Fibroblast of skin of left quadriceps (primary cell): ENCODE measurements around the gene FGF11.

Experiments
- DNase-seq, 2 experiments: peaks; one replicate each; pipeline ENCODE4 v3.0.0-alpha.2; 2013; ENCODE audit warnings: low read depth in 2 of 2

The FGF11 gene

DNA sequence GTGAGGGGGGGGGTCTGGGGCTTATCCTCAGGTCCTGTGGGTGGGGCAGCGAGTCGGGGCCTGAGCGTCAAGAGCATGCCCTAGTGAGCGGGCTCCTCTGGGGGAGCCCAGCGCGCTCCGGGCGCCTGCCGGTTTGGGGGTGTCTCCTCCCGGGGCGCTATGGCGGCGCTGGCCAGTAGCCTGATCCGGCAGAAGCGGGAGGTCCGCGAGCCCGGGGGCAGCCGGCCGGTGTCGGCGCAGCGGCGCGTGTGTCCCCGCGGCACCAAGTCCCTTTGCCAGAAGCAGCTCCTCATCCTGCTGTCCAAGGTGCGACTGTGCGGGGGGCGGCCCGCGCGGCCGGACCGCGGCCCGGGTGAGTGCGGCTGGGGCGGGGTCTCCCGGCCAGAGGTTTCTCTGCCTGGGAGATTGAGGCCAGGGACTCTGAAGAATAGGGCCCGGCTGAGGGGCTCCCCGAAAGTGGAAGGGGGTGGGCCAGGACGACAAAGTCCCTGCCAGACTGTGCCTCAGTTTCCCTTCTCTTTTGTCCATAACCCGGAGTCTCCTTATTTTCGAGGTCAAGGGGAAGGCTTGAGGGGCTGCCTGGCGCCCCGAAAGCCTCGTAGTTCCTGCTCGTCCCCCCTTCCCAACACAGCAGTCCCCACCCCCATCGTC is at the start of gene FGF11:
Gene FGF11, plus strand, starts transcription at position 51 of the 651 bp plus-strand sequence. Its CDS starts 109 bp downstream, at position 160.
- no peak for DNase-seq

DNA sequence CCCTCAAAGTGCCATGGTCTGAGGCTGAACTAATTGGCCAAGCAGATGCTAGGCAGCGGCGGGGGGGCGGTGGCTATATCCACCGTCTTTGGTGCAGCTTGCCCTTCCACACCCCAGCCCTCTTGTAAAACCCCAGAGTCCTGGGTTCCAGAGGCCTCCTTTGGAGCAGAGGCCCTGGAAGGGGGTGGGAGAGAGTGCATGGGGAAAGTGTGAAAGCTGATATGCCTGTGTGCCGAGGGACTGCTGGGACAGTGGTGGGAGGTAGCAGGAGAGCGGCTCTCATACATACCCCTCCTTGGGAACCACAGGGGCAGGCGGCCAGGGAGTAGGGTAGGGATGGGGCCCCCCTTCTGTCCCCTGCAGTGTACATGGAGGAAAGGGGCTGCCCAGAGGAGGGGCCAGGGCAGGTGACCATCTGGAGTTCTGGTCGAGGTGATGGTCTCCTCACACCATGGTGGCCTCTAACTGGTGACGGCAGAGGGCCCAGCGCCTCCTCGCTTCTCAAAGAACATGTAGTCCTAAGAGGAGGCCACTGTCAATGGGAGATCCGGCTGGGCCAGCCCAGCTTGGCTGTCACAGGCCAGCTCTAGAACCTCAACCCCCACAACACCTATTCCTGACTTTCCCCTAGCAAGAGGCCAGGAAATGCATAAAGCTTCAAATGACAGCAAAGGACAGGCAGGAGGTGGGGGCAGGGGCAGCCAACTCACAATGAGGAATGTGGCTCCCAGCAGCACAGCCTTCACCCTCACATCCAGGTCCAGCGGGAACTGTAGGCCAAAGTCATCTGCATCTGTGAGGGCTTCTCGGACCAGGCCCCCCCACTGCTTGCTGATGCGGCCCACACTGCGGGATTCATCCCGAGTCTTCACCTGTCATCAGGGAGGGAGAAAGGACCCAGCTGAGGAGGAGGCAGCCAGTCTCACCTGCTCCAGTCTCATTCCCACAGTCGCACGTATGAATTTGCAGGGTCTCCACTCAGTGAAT is 49.1 kb upstream of the FGF11 start:
- DNase-seq: no peak

DNA sequence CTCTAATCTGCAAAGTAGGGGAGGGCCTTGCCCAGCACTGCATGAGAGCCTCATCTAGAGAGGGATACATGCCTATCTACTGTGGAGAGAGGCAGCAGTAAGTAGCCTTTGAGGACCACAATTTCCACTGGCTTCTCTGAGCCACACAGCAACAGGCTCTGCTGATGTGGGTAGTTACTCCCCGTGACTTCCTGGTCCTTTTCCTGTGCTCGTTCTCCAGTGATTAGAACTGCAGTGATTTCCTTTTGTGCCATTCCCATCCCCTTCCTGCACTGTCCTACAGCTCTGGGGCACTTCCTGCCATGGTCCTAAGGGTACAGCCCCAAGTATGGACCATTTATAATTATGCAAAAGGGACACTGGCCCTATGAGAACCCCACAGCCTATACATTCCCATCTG is 48.0 kb upstream of the FGF11 start:
- DNase-seq: no peak

DNA sequence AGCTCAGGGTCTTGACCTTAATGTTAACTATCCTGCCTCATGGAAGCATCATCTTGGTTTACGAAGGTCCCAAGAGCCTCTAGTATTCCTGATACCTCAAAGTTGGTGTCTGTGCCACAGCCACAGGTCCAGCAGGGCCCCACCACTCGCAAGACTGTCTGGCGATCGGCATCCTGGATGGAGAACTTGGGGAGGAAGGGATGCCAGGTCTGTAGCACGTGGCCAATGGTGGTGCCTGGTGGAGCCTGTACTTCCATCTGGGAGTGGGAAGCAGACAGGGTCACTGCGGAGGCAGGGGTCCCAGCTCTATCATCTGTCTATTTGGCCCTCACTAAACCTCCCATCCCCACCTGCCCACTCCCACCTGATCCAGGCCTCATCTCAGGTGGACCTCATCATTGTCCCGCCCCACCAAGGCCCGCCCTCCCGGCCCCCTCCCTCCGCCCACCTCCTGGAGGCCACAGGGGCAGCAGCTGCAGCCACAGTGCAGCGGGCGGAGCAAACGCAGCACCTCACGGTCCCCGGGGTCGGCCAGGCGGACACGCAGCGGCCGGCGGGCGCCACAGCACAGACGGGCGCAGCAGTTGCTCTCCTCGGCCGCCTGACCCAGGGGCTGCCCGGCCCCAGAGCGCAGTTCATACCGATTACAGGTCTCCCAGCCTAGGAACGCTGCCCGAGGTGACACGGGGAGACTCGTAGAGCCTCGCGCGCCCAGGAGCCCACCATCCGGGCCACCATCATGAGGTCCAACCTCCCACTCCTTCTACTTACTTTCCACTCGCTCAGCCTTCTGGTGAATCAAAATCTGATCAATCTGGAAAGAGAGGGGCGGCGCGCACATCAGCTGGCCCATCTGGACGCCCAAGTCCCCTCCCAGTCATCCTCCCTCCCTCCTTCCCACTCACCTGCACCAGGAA is 46.4 kb upstream of the FGF11 start:
- no peak for DNase-seq

DNA sequence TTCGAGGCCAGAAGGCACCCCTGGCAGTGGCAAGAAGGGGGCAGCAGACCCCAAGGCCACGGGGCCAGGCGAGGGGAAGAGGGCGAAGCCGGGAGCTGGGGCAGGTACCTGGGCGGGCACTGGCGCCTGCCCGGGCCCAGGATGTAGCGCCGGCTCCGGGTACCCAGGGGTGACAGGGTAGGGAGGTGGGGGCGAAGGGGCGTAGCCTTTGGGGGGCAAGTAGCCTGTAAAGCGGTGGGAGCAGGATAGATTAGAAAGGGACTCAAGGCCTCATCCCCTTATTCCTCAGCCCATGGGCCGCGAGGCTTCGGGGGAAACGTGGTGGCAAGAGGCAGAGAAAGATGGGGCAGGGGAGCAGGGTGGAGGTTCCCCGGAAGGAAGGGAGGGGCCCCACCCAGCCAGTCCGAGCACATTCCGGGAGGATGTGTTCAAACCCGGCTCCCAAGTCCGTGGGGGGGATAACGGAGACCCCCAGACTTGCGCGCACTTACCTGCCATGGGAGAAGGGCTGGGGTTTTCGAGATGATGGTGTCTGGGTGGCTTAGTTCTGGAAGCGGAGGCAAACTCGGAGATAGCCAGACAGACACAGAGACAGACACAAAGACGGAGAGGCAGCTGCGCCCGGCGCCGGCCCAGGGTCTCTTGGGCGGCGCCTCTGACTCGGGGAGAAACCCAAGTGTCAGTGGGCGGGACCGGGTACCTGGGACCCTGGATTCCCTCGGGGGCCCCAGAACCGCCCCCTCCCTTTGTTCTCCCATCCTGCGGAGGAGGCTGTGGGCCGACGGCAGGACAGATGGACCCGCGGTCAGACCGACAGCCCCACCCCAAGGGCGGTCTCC is 45.5 kb upstream of the FGF11 start:
- DNase-seq: no peak

DNA sequence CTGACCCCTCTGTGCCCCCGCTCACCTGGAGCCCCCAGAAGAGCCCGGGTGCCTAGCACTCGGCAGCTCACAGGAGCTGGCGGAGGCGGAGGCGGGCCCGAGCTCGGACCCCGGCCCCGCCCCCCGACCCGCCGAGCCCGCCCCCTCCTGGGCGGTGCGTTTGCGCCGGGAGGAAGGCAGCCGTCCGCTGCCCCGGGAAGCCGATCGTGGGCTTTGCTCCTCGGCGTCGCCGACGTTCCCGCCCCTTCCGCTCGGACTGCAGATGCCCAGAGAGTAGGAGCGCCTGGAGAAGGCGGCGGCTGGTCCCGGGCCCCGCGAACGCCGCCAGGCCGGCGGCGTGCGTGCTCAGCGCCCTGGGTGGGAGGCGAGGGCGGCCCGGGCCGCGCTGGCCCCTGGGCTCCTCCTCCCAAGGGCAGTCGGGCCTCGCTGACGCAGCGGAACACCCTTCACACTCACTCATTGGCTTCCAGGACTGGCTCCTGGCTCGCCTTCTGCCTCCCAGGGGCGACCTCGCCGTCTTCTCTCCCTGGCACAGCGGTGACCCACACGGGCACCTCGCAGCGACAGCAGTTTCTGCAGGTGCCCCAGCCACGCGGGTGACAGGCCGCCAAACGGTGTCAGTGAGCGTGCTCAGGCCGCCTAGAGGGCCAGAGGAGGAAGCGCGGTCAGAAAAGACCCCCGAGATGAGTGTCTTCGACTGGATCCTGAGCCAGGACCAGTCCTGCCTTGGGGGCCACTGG is 44.7 kb upstream of the FGF11 start, which contains the start of gene PLSCR3:
Gene PLSCR3, minus strand, starts transcription at position 74 of the 740 bp plus-strand sequence. CDS start 415 bp downstream, outside the sequence.
- DNase-seq: peak; percentile 56

DNA sequence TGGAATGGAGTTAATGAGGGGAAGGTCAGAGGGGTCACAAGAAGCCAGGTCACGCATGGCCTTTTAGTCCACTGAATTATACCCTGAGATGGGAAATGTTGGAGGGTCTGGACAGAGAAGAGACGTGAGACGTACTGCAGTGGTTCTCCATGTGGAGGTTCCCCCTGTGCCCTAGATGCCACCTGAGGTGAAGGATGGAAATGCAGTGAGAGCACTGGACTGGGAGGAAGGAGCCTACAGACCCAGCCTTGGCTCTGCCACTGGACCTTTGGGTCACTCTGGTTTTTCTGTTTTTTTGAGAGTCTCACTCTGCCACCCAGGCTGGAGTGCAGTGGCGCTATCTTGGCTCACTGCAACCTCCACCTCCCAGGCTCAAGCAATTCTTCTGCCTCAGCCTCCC is 43.2 kb upstream of the FGF11 start:
- DNase-seq: no peak

DNA sequence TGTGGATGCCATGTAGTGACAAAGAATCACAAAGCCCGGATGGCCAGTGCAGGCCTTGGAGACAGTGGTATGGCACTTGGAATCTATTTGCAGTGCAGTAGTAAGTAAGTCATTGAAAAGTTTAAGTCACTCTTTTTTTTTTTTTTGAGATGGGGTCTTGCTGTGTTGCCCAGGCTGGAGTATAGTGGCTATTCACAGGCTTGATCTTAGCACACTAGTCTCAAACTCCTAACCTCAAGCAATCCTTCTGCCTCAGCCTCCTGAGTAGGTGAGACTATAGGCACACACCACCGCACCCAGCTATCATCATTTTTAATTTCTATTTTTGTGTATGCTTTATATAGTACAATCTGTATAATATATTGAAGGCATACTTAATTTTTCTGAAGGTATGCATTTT is 40.7 kb upstream of the FGF11 start:
- DNase-seq: no peak

DNA sequence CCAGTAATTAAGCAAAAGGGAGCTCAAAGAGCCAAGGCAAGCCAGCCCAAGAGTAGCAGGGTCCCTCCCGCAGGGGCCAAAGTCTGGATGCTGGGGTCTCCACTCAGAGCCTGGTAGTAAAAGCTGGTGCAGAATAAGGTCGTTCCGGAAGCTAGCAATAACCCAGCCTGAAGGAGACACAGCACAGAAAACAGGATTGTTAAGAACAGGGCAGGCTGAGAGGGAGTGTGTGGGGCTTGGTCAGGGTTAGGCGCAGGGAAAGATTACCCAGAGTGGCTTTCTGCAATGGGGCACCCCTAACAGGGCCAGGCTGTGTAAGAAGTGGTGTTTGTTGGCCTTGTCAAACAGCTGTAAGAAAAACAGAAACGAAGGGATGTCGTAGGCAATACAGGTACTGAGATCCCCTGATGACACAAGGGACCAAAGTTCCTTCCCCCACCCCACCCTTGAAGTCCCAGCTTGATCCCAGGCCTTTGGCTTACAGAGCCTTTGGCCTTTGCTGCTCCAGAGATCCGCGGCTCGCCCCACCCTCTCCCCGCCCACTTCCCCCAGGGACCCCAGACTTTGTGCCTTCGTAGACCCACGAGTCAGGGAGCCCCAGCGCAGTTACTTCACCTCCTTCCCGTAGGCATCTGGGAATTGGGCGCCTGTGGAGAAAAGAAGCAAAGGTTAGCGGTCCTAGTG is 36.1 kb upstream of the FGF11 start:
- DNase-seq: no peak

DNA sequence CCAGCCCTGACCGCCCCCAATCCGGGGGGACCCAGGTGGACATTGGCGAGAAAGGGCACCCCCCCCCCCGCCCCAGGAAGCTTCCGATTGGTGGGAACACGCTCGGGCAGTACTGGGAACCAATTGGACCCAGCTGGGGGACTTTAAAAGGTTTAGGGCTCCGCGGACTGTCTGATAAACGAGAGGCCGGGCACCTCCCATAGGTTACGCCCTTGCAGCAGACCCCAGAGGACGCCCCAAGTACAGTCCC is 35.7 kb upstream of the FGF11 start:
- DNase-seq: peak in 1 of 2 experiments; percentile 18

DNA sequence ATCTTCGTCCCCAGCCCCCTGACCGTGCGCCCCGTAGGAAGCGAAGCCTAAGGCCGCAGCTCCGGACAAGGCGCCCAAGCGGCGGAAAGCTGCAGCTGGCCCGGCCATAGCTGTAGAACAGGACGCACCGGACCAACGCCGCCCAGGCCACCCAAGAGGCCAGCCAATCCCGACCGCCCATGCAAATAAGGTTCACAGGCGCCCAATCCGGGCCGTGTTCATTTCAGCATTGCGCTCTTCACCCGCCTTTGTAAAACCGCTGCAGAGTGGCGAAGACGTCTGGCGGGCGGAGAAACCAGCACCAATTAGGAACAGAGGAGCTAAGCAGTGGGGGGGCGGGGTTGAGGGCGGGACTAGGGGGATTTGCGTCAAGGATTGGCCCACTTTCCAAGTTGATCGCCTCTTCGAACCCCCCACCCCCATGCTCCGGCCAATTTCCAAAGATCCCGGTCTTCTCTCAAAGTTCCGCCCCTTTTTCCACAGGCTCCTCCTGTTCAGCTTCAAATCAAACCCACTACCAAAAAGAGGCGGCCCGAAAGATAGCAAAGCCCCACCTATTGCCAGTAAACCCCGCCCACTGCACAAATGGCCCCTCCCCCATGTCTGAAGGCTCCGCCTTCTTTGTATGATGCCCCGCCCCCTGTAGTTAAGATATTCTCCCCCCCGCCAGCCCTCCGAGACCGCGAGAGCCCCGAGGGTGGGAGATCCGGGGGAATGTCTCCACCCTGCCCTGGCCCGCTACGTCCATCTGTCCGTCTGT is 35.2 kb upstream of the FGF11 start, which contains the start of gene TMEM256:
Gene TMEM256, minus strand, starts transcription at position 121 of the 760 bp plus-strand sequence. Its CDS starts 13 bp downstream, at position 108.
- DNase-seq: peak; percentile 99

DNA sequence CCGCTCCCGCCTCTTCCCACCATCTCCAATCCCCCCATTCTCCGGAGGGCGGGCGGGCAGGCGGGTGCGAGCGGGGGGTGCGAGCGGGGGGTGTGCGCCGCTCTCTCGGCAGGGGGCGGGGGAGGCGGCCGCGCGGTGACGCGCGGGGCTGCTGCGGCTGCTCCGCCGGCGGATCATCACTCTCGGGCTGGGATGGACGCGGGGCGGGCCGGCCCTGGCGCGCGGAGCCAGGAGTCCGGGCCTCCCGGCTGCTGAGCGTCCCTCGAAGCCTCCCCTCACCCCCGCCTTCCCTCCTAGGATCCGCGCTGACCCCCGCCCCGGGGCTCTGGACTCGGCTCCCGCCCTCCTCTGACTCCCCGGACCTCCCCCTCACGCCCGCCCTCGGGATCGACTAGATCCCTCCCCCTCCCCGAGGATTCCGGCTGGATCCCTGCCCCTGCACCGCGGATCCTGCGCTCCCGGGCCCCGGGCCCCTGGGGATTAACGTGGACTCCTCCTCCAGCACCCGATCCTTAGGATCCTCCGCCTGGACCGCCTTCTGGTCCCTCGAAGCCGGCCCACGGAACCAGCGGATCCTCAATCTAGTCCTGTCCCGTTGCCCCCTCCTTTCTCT is 34.5 kb upstream of the FGF11 start:
- DNase-seq: no peak

DNA sequence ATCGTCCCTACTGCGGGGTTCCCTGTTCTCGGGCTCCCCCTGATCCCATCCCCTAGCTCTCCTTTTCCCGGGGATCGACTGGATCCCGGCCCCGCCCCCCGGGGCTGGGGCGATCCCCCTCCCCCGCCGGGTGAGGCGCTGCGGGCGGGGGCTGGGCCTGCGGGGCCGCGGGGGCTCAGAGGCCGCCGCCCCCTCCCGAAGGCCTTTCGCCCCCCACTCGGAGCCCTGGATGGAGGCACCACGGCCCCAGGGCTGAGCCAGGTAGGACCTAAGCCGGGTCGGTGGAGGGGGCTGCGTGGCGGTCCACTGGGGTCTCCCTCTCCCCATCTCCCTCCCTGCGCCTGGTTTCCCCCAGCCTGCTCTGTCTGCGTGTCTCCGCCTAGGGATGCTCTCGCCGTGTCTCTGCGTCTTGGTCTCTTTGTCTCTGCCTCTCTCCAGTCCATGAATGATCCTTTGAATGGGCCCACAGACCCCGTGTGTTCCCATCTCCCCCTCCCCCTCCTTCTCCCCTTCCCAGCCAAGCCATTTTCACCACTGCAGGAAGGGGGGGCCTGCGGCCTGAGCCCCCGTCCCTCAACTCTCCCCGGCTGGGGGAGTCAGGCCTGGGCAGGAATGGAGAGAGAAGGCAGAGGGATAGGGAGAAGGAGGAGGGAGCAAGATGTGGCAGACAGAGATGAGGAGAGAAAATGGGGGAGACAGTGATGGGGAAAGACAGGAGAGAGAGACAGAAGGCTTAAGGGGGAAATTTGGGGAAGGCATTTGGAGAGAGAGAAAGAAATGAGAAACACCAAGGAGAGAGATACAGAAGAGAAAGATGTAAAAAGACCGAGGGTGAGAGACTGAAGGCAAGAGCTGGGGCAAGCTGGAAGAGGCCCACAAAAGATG is 33.7 kb upstream of the FGF11 start:
- DNase-seq: no peak

DNA sequence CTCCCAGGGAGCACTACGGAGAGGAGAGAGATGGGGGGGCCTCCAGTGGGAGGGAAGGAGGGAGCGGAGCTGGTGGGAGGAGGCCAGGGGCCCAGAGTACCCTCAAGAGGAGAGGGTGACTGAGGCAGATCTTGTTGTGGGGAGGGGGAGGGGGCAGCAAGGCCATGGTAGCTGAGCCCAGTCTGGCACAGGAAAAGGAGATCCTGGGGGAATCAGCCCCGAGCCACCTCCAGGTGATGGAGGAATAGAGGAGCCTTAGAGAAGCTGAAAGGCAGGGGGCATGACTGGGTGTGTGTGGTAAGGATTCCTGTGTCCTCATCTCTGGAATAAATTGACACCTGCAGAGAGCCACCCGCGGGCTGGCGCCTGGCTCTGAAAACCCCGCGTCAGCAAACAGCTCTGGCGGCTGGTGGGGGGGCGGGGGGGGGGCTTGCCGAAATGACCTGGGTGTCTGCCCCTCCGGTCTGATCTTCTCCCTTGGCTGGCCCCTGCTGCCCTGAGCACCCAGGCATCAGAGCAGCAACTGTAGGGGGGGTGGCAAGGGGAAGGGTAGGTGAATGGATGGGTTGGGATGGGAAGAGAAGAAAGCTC is 33.0 kb upstream of the FGF11 start:
- no peak for DNase-seq

DNA sequence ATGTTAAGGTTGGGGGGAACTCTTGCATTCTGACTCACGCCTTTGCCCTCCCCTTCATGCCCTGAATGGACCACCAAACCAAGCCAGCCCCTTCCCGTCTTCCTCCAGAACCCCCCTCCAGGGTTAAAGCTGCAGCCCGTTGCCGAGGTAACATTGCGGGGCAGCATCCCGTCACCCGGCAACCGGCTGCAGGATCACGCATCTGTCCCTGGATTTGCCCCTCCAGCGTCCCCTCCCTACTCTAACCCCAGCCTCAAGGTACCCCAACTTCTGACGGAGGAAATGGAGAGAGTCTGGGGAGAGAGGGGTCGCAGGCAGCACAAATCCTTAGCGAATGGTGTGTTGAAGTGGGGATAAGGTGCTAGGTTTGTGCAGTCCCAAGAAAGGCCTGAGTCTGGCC is 32.2 kb upstream of the FGF11 start:
- no peak for DNase-seq

DNA sequence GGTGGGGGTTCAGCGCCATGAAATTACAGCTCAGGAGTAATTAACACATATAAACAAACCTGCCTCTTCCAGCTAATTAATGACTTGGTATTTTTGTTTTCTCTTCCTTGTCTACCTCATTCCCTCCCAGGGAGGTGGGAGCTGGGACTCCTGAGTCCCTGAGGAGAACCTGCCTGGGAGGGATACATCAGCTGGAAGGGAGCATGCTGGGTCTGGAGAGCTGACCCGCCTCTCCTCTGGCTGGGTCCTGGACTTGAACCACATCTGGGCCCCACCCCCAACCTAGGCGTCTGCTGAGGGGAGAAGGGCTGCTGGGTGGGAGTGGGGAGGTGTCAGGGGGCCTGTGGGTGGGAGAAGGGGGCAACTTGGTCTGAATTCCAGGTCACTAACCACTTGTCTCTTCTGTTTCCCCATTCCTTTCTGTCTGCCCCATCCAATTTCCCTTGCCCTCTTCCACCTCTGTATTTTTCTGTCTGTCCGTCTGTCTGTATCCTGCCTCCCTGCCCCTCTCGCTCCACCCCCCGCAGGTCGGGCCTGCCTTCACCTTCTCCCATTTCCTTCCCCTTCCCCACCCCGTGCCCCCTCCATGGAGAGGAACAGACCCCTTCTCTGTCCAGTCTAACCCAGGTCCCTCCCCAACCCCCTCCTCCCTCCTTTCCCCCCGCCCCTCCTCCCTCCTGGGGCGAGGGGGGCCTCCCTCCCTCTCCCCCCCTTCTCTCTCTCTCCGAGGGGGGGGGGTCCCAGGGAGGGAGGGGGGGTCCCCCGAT is 31.6 kb upstream of the FGF11 start, which contains the start of gene NLGN2:
Gene NLGN2, plus strand, starts transcription at position 361 of the 767 bp plus-strand sequence. CDS start 411 bp downstream, outside the sequence.
- DNase-seq: no peak
